ENCODE data around the gene ATP2B3.

ATP2B3 gene

GRCh38 chrX:153622661-153623309, 105.3 kb downstream of the ATP2B3 start:
- no peak for DNase-seq

GRCh38 chrX:153623310-153624029, 106.0 kb downstream of the ATP2B3 start:
- DNase-seq: no peak

- DNase-seq: no peak
These were observed 107.0 kb downstream of the ATP2B3 start for GRCh38 chrX:153624196-153625091.

- DNase-seq: no peak
These were observed 108.0 kb downstream of the ATP2B3 start for GRCh38 chrX:153625271-153626024.

- no peak for DNase-seq
These were observed 108.7 kb downstream of the ATP2B3 start for GRCh38 chrX:153626025-153626633.

GRCh38 chrX:153626863-153627674, 109.6 kb downstream of the ATP2B3 start:
- DNase-seq: no peak

- DNase-seq: no peak
These were observed 110.3 kb downstream of the ATP2B3 start for GRCh38 chrX:153627675-153628111.

- DNase-seq: no peak
These were observed 110.7 kb downstream of the ATP2B3 start for GRCh38 chrX:153628129-153628528.

- no peak for DNase-seq
These were observed 111.2 kb downstream of the ATP2B3 start for GRCh38 chrX:153628665-153629064.

GRCh38 chrX:153631346-153631745, 113.9 kb downstream of the ATP2B3 start:
- DNase-seq: no peak

GRCh38 chrX:153631907-153632594, 114.6 kb downstream of the ATP2B3 start:
- no peak for DNase-seq

Measured in midbrain (tissue), 1 donor.